ENCODE measurements around the gene GALNT1. TPM values are rescaled to one million over a fixed set of nuclear protein-coding genes. Genes with fewer than 3 reads are reported as not detected.

Gene GALNT1
- total RNA-seq, 2 donors from 2014 or later = 40.2 to 50.6 TPM

GRCh38 chr18:35624146-35624545 is 42.6 kb downstream of the GALNT1 start:
- 98% methylated on average over 1 of the region's 1 CpG for WGBS
- DNase-seq (ENCODE audit: low spot score) = no peak
- TF ChIP-seq POLR2AphosphoS5 (IDR thresholded peaks at IDR 0.05) = no peak
- no peaks in the 10 kb centered on the region for H3K27me3 ChIP-seq (replicated peaks; ENCODE audit: insufficient read depth)
- H3K4me3 ChIP-seq = no peak overlapping the region
- H3K9me3 ChIP-seq = no peaks in the 10 kb centered on the region
- no peaks in the 10 kb centered on the region for H3K4me1 ChIP-seq (replicated peaks)
- intact Hi-C loops (cut with DNase I) = no loop called here
- no peak overlapping the region for H3K27ac ChIP-seq
- H3K36me3 ChIP-seq = no peaks in the 10 kb centered on the region

GRCh38 chr18:35625232-35625631 is 43.7 kb downstream of the GALNT1 start:
- H3K4me1 ChIP-seq (replicated peaks) = no peaks in the 10 kb centered on the region
- 91% methylated on average over 2 of the region's 2 CpGs for WGBS
- TF ChIP-seq POLR2AphosphoS5 (IDR thresholded peaks at IDR 0.05) (no peak), CTCF (IDR thresholded peaks at IDR 0.05) (no peak), POLR2A (IDR thresholded peaks at IDR 0.05) (no peak)
- no peaks in the 10 kb centered on the region for H3K36me3 ChIP-seq
- no peaks in the 10 kb centered on the region for H3K27me3 ChIP-seq (replicated peaks; ENCODE audit: insufficient read depth)
- no peak overlapping the region for H3K4me3 ChIP-seq
- DNase-seq (ENCODE audit: low spot score) = no peak
- intact Hi-C loops (cut with DNase I) = no loop called here
- H3K9me3 ChIP-seq = no peaks in the 10 kb centered on the region
- no peak overlapping the region for H3K27ac ChIP-seq

GRCh38 chr18:35633761-35634160 is 52.2 kb downstream of the GALNT1 start:
- H3K4me1 ChIP-seq (replicated peaks) = no peaks in the 10 kb centered on the region
- intact Hi-C loops (cut with DNase I) = no loop called here

GRCh38 chr18:35634323-35634722 is 52.8 kb downstream of the GALNT1 start:
- H3K9me3 ChIP-seq = no peaks in the 10 kb centered on the region
- H3K27me3 ChIP-seq (replicated peaks; ENCODE audit: insufficient read depth) = no peaks in the 10 kb centered on the region
- no peak overlapping the region for H3K4me3 ChIP-seq
- DNase-seq (ENCODE audit: low spot score) = no peak
- H3K4me1 ChIP-seq (replicated peaks) = no peaks in the 10 kb centered on the region
- intact Hi-C loops (cut with DNase I) = no loop called here
- H3K36me3 ChIP-seq = no peaks in the 10 kb centered on the region
- TF ChIP-seq POLR2AphosphoS5 (IDR thresholded peaks at IDR 0.05) (no peak), POLR2A (IDR thresholded peaks at IDR 0.05) (no peak), CTCF (IDR thresholded peaks at IDR 0.05) (no peak)
- no peak overlapping the region for H3K27ac ChIP-seq
- WGBS = 49% methylated on average over 5 of the region's 5 CpGs

More at GRCh38 chr18:35633761-35634160, 52.2 kb downstream of the GALNT1 start:
- H3K27ac ChIP-seq = no peak overlapping the region
- H3K36me3 ChIP-seq = no peaks in the 10 kb centered on the region
- no peak for DNase-seq (ENCODE audit: low spot score)
- no peaks in the 10 kb centered on the region for H3K27me3 ChIP-seq (replicated peaks; ENCODE audit: insufficient read depth)
- no peaks in the 10 kb centered on the region for H3K9me3 ChIP-seq
- no peak overlapping the region for H3K4me3 ChIP-seq
- TF ChIP-seq POLR2A (IDR thresholded peaks at IDR 0.05) (no peak), POLR2AphosphoS5 (IDR thresholded peaks at IDR 0.05) (no peak), CTCF (IDR thresholded peaks at IDR 0.05) (no peak)

- H3K27ac ChIP-seq = no peak overlapping the region
- no peak overlapping the region for H3K4me3 ChIP-seq
- H3K27me3 ChIP-seq (replicated peaks; ENCODE audit: insufficient read depth) = no peaks in the 10 kb centered on the region
- DNase-seq (ENCODE audit: low spot score) = no peak
- no peaks in the 10 kb centered on the region for H3K4me1 ChIP-seq (replicated peaks)
- H3K9me3 ChIP-seq = no peaks in the 10 kb centered on the region
- intact Hi-C loops (cut with DNase I) = no loop called here
- WGBS = 9% methylated on average over 1 of the region's 1 CpG
- TF ChIP-seq POLR2AphosphoS5 (IDR thresholded peaks at IDR 0.05) = no peak
- TF ChIP-seq POLR2A (IDR thresholded peaks at IDR 0.05) = no peak
- no peak for TF ChIP-seq CTCF (IDR thresholded peaks at IDR 0.05)
- no peaks in the 10 kb centered on the region for H3K36me3 ChIP-seq
Measured at GRCh38 chr18:35635170-35635569, 53.6 kb downstream of the GALNT1 start.

Measured in prostate gland (tissue), 2 donors.